ENCODE measurements around the gene CTXND1. TPM values are rescaled to one million over a fixed set of nuclear protein-coding genes. Genes with fewer than 3 reads are reported as not detected.

CTXND1 gene
- total and polyA plus RNA-seq, 2 experiments from 2014 or later, result not detected

- Histone ChIP-seq H3K36me3 (ENCODE audit: low read depth) (no peaks in the 10 kb centered on the region), H3K9me3 (ENCODE audit: low read depth) (no peaks in the 10 kb centered on the region), H4K20me1 (ENCODE audit: insufficient read depth) (no peaks in the 10 kb centered on the region), H3K79me2 (ENCODE audit: insufficient read depth) (no peaks in the 10 kb centered on the region), H3K4me3 (no peak overlapping the region), H3K9me2 (ENCODE audit: insufficient read depth) (no peaks in the 10 kb centered on the region), H2AFZ (no peak overlapping the region), H3K4me1 (ENCODE audit: insufficient read depth) (peaks cover 27% of the 10 kb centered on the region), H3K27me3 (replicated peaks; ENCODE audit: insufficient read depth) (no peaks in the 10 kb centered on the region), H3K9ac (no peak overlapping the region), H3F3A (ENCODE audit: insufficient read depth) (peaks cover 31% of the 10 kb centered on the region), H3K4me2 (ENCODE audit: unreplicated experiment) (no peak overlapping the region), H3K27ac (no peak overlapping the region)
- in situ Hi-C loops (cut with MboI), result no loop called here
- DNase-seq, result no peak
- WGBS, 2 experiments (ENCODE audit: low coverage in 1 of 2, low lambda C conversion rate in 2 of 2, missing lambda C conversion rate in 2 of 2), result 93 to 95% methylated on average over 10 of the region's 10 CpGs
- no peak for TF ChIP-seq EZH2phosphoT487 (IDR thresholded peaks at IDR 0.05; ENCODE audit: insufficient read depth, low read depth)
- TF ChIP-seq EZH2 (IDR thresholded peaks at IDR 0.05; ENCODE audit: insufficient read depth, poor library complexity, severe bottlenecking), result no peak
Measured at GRCh38 chr15:80180986-80181385, 71.0 kb downstream of the CTXND1 start.

DNA sequence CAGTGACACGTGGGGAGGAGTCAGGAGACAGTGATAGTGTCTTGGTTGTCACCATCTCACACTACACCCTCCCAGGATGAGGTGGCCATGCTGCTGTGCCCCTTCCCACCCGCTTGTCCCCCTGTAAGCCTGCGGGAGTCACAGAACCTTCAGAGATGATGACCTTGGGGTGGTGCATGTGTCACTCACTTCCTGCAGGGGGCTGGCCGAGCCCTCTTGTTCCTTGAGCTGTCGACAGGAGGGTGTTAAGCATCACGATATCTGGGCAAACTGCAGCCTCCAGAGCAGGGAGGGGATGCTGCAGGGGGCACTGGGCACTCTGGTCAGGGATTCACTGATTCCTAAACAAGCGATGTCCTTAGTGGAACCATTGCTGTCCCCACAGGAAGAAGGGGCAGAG is 71.5 kb downstream of the CTXND1 start:
- in situ Hi-C loops (cut with MboI), result no loop called here
- Histone ChIP-seq H3K4me1 (ENCODE audit: insufficient read depth) (peaks cover 27% of the 10 kb centered on the region), H3K9ac (no peak overlapping the region), H3K9me3 (ENCODE audit: low read depth) (no peaks in the 10 kb centered on the region), H3F3A (ENCODE audit: insufficient read depth) (peaks cover 31% of the 10 kb centered on the region), H3K27ac (no peak overlapping the region), H3K4me2 (ENCODE audit: unreplicated experiment) (no peak overlapping the region), H3K27me3 (replicated peaks; ENCODE audit: insufficient read depth) (no peaks in the 10 kb centered on the region), H4K20me1 (ENCODE audit: insufficient read depth) (no peaks in the 10 kb centered on the region), H3K79me2 (ENCODE audit: insufficient read depth) (no peaks in the 10 kb centered on the region), H2AFZ (no peak overlapping the region), H3K9me2 (ENCODE audit: insufficient read depth) (no peaks in the 10 kb centered on the region), H3K36me3 (ENCODE audit: low read depth) (no peaks in the 10 kb centered on the region), H3K4me3 (no peak overlapping the region)
- no peak for DNase-seq
- 96 to 98% methylated on average over 7 of the region's 7 CpGs for WGBS, 2 experiments (ENCODE audit: low coverage in 1 of 2, low lambda C conversion rate in 2 of 2, missing lambda C conversion rate in 2 of 2)
- TF ChIP-seq EZH2phosphoT487 (IDR thresholded peaks at IDR 0.05; ENCODE audit: insufficient read depth, low read depth) (no peak), EZH2 (IDR thresholded peaks at IDR 0.05; ENCODE audit: insufficient read depth, poor library complexity, severe bottlenecking) (no peak)

DNA sequence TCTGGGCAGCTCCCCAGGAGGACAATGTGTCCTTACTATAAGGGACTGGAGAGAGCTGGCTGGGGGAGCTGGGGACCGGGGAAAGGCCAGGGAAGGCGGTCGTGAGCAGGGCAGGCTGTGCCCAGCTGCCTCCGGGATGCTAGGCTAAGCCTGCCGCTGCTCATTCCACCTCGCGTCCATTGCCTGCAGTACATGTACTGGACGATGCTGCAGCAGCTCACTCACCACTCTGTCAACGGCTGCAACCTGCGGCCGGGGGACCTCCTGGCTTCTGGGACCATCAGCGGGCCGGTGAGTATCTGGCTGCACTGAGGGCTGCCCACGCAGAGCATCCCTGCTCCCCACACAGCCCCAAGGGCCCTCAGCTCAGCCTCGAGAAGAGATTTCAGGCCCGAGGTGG is 72.1 kb downstream of the CTXND1 start:
- no peaks in the 10 kb centered on the region for H3K79me2 ChIP-seq (ENCODE audit: insufficient read depth)
- DNase-seq, result no peak
- 93% methylated on average over 15 to 16 of the region's 16 CpGs for WGBS, 2 experiments (ENCODE audit: low coverage in 1 of 2, low lambda C conversion rate in 2 of 2, missing lambda C conversion rate in 2 of 2)
- TF ChIP-seq EZH2phosphoT487 (IDR thresholded peaks at IDR 0.05; ENCODE audit: insufficient read depth, low read depth), result no peak
- no peak for TF ChIP-seq EZH2 (IDR thresholded peaks at IDR 0.05; ENCODE audit: insufficient read depth, poor library complexity, severe bottlenecking)
- no peaks in the 10 kb centered on the region for H4K20me1 ChIP-seq (ENCODE audit: insufficient read depth)
- in situ Hi-C loops (cut with MboI), result no loop called here
- H3K9me2 ChIP-seq (ENCODE audit: insufficient read depth), result no peaks in the 10 kb centered on the region
- H3K27ac ChIP-seq, result no peak overlapping the region
- H3K9me3 ChIP-seq (ENCODE audit: low read depth), result no peaks in the 10 kb centered on the region
- no peaks in the 10 kb centered on the region for H3K27me3 ChIP-seq (replicated peaks; ENCODE audit: insufficient read depth)
- H3K4me1 ChIP-seq (ENCODE audit: insufficient read depth), result peaks cover 28% of the 10 kb centered on the region
- peaks cover 31% of the 10 kb centered on the region for H3F3A ChIP-seq (ENCODE audit: insufficient read depth)
- H3K36me3 ChIP-seq (ENCODE audit: low read depth), result no peaks in the 10 kb centered on the region
- H3K4me3 ChIP-seq, result no peak overlapping the region
- no peak overlapping the region for H3K4me2 ChIP-seq (ENCODE audit: unreplicated experiment)
- no peak overlapping the region for H2AFZ ChIP-seq
- H3K9ac ChIP-seq, result no peak overlapping the region

- no peaks in the 10 kb centered on the region for H4K20me1 ChIP-seq (ENCODE audit: insufficient read depth)
- H3K79me2 ChIP-seq (ENCODE audit: insufficient read depth), result no peaks in the 10 kb centered on the region
- peak; percentile 93 for DNase-seq
- H3K27ac ChIP-seq, result peak overlapping the region; percentile 62
- 0 out of 2 replicates have a peak overlapping the region, but pooled peaks have one; percentile 14 for H3K9ac ChIP-seq
- no peaks in the 10 kb centered on the region for H3K27me3 ChIP-seq (replicated peaks; ENCODE audit: insufficient read depth)
- TF ChIP-seq EZH2phosphoT487 (IDR thresholded peaks at IDR 0.05; ENCODE audit: insufficient read depth, low read depth), result no peak
- no peak for TF ChIP-seq EZH2 (IDR thresholded peaks at IDR 0.05; ENCODE audit: insufficient read depth, poor library complexity, severe bottlenecking)
- no peaks in the 10 kb centered on the region for H3K9me3 ChIP-seq (ENCODE audit: low read depth)
- no peak overlapping the region for H2AFZ ChIP-seq
- H3K4me3 ChIP-seq, result peak overlapping the region; percentile 11; the same call in 1 of the 2 replicates
- H3K4me1 ChIP-seq (ENCODE audit: insufficient read depth), result peaks cover 34% of the 10 kb centered on the region
- H3F3A ChIP-seq (ENCODE audit: insufficient read depth), result peaks cover 37% of the 10 kb centered on the region
- in situ Hi-C loops (cut with MboI), result no loop called here
- no peaks in the 10 kb centered on the region for H3K9me2 ChIP-seq (ENCODE audit: insufficient read depth)
- WGBS, 2 experiments (ENCODE audit: low coverage in 1 of 2, low lambda C conversion rate in 2 of 2, missing lambda C conversion rate in 2 of 2), result 42 to 47% methylated on average over 17 of the region's 17 CpGs
- H3K36me3 ChIP-seq (ENCODE audit: low read depth), result no peaks in the 10 kb centered on the region
- H3K4me2 ChIP-seq (ENCODE audit: unreplicated experiment), result peak overlapping the region; percentile 66
Measured at GRCh38 chr15:80179025-80179759, 72.8 kb downstream of the CTXND1 start.

Data from GM23248 (cell line).